Measurements from ENCODE around the gene ERC2.
A peak's percentile ranks its signal among the peaks of the same experiment; 100 is the strongest.

The ERC2 gene

DNA sequence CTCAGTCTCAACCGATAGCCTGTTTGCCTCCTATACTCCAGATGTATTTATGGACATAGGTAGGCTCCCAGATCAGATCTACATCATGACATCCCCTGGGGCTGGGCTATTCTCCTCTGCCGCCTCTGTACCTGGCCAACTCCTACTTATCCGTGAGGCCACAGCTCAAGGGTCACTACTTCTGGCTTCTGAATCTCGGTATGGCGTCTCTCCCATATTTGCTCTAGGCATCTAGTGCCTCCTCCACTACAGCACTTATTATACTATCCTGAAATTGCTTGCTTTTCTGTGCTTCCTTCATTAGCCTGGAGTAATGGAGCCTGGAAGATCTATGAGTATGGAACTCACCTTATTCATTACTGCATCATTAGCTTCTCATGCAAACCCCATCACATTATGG lies 808.6 kb downstream of the ERC2 start:
- no peak for DNase-seq

DNA sequence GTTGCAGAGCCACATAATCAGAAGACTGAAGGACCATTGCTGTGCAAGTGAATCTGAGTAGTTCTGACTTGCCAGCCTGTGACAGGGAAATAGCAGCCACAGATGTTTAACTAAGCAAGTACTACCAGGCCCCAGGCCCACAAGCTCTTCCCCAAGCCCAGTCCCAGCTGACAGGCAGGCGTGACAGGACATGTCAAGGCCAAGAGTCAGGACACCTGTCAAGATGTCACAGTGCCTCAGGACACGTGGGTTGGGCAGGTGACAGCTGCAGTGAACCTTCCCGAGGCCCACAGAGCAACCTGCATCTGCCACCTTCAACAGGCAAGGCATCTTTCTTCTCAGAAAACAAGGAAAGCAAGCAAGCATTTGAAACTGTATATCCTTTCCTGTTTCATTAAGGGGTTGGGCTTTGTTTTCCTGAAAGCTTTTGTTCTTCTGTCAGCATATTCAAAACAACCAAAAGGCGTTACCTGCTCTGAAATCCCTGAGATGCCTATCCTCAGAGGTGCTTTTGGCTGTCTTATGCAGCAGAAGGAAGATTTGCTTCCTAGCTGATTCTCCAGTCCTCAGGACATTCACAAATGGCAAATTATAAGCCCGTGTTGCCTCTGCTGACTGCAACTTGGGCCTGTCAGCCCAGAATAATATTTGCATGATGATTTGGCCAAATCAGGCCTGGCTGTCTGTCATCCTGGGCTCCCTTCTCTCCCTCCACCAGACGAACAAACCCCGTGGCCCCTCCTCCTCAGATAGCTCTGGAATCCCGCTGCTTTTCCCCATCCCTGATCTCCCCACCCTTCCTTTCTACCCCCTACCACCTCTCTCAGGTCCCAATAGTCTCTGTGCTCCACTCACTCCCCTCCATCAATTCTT lies 809.3 kb downstream of the ERC2 start:
- DNase-seq, result no peak

DNA sequence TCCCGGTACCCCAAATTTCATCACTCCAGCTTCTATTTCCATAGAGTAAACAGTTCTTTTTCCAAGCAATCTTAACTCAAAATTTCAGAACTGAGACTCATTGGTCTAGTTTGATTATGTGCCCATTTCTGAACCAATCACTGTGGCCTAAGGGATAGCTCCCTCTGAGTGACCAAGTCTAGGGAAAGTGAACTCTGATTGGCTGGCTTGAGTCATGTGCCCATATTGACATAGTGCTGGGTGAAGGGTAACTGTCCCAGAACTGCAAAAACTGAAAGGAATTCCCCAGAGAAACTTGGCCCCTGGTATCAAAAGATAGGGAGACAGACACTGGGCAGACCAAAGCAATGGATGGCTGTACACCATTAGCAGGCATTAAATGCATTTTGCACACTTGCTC lies 810.0 kb downstream of the ERC2 start:
- no peak for DNase-seq

DNA sequence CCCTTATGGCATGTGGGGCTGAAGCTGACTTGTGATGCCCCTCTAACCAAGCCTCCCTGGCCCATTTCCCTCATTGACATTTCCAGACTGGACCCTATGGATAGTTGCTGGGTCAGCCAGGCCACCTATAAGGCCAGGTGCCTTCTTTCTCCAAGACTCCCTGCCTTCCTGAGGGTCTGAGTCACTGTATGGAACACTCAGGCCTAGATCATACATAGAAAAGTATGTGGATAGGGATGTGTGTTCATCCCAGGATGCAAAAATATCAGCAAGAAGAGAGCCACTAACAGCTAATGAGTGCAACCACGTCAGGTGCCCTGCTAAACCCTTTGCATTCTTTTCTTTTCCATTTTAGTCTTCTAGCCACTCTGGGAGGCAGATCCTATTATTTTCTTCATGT lies 812.7 kb downstream of the ERC2 start:
- DNase-seq, result no peak

DNA sequence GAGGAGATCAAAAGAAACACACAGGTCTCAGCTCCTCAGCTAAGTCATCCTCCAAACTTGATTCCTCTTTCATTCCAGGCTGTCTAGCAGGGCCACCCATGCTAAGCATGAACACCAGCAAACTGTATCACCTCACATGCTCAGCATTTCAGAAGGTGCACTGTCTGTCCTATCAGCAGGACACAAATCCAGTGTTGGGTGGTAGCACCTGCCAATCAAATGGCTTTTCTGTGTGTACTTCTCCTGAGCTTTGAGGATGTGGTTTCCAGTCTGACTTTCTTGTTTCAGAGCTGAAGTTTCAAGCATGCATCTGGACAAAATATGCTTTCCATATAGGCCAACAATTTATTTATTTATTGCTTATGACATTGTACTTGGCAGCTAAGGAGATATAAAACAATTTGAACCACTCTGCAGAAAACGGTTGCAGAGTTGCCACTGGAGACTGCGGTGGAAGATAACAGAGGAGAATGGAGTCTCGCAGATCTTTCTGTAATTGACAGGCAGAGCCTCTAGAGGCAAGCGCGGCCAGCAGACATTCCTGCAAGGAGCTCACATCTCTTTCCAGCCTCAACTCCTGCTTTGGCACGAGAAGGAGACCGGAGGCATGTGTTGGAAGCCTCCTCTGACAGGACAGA lies 814.0 kb downstream of the ERC2 start:
- no peak for DNase-seq

DNA sequence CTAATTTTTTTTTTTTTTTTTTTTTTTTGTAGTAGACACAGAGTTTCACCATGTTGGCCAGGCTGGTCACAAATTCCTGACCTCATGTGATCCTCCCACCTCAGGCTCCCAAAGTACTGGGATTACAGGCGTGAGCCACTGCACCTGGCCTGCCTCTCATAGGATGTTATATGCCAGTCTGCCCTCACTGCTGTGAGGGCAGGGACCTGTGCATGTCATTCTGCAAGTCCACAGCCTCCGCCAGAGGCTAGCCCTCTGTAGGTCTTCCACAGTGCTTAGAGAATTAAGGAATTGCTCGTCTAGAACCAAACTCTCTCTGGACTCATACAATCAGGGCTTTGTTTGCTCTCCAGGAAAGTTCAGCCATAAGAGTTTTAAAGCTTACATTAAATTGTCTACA lies 817.3 kb downstream of the ERC2 start:
- no peak for DNase-seq

DNA sequence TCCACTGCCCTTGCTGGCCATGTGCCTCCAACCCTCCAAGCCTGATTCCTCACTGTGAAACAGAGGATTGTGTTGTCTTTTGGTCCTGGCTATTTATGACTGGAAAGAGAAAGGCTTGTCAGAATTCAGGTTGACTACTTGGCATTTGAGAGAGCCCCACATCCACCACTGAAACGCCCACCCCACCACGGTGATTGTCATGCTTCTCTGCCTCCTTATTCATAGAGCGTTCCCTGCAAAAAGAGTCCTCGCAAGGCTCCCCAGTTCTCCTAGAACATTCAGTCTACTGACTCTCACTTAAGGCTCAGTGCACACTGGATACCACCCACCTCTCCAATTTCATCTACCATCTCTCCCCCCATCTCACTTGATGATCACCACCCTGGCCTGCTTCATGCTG lies 818.3 kb downstream of the ERC2 start:
- DNase-seq, result no peak

DNA sequence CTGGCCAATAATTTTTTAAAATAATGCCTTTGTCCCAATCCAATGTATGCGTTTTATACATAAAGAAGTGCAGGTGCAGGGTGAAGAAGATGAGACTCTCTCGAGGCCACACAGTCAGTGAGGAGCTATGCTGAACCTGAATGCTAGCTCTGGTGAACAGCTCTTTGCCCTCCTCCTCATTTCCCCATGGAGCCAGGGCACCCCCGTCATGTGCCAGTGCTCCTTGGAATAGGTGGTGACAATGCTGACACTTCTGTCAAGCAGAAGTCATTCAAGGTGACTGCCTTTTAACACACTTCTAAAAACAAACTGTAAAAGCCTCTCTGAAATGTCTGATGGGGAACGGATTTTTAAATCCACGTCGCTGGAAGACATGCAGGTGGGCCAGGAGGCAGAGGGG lies 818.7 kb downstream of the ERC2 start:
- no peak for DNase-seq

DNA sequence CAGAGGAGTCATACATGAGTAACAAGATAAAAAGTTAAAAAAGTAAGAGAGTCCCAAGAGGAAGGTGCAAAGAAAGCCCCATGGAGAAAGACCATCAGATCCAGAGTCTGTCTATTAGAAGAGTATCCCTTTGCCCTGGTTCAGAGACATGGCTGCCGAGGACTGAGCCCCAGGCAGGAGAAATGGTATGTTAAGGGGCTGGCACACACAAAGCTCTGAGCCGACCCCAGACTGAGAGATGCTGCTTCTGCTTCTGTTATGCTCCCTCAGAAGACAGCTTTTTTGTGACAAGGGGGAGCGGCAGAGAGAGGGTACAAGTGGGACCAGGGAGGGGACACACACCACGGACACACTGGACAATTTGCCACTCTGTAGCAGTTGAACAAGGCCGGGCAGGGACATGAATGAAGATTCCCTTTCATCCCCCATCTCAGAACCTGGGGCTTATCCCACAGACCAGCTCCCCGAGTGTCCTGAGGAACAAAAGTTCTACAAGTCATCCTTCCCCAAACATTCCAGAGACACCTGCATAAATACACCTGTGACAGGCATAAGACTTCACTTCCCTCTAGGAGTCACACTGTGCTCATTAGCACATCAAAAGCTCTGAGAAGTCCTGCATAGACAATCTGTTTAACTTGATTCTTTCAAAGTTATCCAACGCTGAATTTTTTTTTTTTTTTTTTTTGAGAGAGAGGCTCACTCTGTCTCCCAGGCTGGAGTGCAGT lies 819.5 kb downstream of the ERC2 start:
- DNase-seq, result no peak

DNA sequence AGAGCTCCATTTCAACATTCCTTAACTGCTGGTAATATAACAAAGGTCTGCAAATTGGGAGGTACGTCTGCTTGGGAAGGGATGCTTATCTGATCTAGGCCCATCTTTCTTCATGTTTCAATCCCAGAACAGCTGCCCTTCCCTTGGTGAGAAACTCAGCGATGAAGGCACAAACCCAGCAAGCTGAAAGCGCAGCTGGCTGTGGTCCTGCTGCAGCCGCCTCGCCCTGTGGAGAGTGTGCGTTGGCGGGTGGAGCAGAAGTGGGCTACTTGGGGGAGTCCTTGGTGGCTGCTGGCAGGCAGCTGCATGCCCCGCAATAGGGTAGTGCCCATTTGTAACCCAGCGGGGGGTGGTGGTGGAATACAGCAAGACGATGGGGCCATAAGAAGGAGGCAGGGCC lies 820.6 kb downstream of the ERC2 start:
- DNase-seq, result no peak

DNA sequence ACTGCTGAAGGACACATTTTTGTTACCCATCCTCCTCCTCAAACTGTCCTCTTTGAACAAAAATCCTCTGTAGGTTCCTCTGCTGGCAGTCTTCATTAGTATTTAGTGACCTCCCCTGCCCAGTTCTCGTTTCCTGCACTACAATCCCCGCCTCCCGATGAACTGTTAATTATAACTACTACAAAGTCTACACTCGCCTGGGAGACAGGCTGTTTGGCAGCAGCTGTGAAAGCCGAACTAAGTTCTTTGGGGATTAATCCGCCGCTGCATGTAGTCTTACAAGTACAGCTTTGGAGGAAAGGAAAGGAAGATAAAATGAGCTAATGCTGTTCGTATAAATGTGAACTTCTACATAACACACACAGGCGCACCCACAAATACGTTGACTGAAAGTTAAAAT lies 821.2 kb downstream of the ERC2 start:
- DNase-seq, result no peak

DNA sequence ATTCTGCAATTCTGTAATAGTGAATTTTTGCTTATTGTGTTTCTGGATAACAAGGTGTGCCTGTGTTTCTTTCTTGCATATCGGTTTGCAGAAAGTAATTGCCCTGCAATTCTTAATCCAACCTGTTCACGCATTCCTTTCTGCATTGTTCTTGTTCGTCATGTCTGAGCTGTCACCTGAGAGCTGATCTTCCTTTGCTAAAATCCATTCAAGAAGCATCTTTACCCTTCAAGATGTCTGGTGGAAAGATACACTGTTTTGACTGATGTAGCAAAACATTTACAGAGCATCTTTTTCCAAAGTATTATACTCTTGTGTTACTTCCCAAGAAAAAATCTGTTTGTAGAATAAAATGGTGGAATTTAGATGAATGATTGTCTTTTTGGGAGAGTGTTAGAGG lies 822.1 kb downstream of the ERC2 start:
- no peak for DNase-seq

DNA sequence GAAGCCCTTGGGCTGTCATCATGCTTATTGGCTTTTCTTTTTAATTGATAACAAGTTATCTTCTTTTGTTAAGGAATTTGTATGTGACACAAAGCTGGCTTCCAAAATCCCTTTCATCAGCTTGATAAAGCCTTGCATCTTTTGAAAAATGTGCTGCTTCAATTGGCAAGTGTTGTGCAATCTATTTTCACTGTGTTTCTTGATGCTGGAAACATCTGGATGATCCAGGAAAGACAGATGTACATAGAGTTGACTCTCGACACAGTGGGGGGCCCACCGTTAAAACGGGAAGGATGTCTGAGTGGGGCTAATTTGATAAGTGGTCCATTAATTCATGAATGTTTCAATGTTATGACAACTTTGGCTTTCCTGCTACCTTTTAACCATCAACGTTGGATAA lies 822.8 kb downstream of the ERC2 start:
- no peak for DNase-seq

DNA sequence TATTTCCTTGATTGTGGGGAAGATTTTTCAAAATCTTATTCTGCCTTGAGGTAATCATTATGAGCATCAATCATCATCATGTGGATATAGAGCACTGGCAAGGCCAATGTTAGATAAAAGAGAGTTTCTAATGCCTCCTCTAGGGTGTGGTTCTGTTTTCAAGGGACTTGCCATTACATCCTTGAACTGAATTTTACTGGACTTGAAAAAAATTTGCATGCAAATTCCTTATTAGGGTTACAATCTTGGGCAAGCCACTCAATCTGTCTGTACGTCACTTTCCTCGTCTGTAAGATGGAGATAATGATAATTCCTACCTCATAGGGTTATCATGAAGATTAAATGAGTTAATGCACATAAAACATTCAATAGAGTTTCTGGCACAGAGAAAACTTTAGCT lies 825.0 kb downstream of the ERC2 start:
- no peak for DNase-seq

DNA sequence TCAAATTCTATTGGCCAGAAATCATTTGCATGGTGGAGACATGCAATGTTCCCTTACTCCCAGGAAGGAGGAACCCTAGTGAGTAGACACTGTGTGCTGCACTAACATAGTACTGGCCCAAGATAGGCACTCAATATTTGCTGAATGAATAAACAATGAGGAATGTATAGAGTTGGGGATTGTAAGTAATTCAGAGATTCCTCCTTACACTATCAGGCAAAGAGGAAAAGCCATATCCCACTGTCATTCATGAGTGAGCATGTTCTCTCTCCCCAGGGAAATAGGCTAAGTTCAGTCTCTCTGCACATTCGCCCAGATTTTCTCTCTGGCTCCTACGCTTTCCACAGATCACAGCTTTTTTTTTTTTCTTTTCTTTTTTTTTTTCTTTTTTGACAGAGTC lies 826.3 kb downstream of the ERC2 start:
- no peak for DNase-seq

DNA sequence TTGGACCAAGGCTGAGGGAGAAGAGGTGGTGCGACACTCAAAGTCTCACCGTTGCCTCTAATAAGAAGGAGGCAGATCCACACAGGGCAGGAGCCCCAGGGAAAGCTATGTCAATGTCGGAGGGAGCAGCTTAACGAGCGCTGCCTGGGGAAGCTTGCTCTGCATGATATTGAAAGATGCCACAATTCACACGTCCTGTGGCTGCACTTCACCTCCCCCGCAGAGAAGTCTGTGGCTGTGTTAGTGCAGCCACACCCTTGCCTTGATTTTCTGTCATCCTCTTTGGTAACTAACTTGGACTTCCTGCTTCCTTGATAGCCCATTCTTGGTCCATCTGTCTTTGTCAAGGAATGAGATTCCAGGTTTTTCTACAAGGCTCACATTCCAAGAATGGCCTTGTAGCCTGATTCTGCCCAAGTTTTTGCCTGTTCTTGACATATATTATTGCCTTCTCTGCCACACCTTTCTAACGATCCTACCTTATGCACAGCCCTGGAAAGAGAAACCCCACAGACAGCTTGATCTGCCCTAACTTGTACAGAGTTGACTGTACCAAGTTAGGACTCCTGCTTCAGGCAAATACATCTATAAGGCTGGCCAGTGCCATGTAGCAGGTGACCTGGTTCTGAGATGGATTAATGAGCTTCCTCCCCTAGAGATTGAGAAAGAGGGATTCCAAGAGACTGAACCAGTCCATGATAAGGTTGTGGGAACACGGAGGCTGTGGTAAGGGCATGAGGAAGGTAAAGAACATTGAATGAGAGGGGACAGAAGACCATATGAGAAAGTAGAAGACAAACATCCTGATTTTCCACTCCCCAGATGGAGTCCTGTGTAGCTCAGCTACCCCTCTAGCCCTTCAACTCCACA lies 828.1 kb downstream of the ERC2 start:
- DNase-seq, result peak in 1 of 4 experiments; percentile 6

DNA sequence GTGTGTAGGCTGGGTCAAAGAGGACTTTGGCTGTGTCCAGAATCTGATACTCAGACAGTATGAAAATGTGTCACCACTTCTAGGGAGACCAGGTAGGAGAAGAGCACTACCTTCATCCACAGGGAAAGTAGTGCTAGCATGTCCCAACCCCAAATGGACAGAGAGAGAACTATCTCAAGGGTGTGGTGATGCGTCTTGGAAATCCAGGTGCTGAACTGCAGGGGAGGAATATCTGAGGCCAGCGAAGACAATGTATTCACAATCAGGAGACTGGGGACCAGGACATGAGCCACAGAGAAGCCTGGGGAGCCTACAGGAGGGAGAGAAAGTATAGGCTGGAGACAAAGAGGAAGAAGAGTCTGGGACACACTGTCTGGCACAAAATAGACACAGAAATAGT lies 829.1 kb downstream of the ERC2 start:
- no peak for DNase-seq

DNA sequence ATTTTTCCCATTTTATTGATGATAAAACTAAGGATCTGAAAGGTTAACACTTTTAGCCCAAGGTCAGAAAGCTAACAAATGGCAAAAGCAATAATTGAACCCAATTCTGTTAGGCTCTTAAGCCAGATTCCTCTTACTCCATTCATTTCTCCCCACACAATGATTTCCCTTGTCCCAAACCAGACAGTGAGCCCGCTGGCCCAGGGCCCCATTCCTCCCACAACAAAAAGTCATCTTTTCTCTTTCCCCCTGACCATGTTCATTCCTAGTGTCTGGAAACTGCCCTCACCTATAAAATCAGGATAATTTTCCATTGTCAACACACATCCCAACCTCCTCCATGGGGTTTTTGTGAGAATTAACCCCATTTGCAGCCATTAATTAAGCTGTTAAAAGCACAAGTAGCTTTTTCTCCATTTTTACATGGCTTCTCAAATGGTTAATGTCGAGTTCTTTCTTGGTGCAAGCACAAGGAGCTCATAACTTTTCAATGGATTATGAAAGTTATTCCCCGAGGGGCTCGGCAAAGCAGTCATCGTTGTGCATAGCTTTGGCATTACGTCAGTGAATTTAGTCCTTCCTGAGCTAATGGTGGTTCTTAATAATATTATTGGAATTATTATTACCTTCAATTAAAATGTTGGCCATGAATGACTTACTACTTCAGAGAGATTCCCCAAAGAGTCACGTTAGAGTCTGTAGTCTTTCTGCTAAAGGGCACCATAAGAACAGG lies 830.2 kb downstream of the ERC2 start:
- DNase-seq, result no peak

DNA sequence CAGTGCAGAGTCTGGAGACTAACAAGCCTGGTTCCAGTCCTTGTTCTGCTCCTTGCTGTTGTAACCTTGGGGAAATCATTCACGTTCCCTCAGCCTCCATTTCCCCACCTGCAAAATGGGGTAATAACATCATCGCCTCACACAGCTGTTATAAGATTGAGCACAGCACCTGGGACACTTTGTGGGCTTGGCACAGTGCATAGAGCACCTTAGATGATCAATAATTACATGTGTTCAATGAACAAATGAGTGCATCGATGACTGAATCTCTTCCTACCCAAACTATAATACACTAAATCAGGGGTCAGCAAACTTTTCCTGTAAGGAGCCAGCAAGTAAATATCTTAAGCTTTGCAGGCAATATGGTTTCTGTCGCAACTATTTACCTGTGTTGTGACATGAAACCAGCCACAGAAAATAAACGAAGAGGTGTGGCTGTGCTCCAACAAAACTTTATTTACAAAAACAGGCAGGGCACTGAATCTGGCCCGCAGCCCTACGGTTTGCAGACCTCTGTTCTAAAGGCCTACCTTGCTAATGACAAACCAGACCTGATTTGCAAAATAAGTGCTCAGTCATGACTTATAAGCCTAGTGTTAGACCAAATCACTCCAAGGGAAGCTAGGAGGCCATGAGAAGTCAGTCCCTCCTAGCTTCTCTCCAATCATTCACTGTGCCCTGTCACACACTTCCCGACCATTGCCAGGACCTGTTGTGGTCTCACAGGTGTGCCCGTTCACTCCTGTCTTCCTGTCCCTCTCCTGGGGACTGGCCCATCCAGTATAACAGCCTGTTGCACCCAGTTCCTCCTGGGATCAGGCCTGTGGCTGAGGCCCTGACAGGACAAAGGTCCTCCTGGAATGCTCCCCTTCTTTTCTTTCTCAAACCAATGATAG lies 831.7 kb downstream of the ERC2 start:
- no peak for DNase-seq

DNA sequence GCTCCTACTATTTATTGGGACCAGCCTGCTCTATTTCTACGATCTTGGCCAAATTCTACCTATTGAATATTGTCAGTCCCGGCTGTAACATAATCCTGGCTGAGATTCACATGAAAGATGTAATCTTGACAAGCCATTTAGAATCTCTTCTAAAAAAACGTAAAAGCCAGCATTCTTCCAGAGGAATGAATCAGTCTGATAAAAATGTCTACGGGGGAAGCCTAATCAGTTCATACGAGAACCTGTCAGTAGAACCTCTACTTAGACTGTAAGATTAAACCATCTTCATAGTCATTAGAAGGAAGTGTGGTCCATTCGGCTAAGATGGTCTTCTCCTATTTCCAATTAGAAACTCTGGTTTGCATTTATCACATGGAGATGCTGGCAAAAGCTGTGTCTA lies 833.9 kb downstream of the ERC2 start:
- DNase-seq, result no peak

DNA sequence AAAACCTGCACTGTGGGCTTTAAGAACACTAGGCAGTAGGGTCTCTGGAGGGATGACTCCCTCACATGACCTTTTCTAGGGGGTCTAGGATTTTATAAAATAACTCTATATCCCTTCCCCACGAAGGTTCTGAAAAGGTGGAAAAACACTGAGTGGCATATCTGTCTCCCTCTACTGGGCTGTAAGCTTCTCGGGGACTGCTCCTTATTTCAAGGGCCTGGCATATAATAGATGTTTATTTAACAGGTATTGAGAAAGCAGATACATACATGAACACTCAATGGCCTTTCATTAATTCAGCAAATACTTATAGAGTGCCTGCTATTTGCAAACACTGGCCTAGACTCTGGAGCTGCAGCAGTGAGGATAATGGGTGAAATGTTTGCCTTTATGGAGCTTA lies 834.9 kb downstream of the ERC2 start:
- DNase-seq, result no peak

All from suppressor macrophage (primary cell).